ENCODE measurements around the gene PRDX1. TPM values are rescaled to one million over a fixed set of nuclear protein-coding genes. Genes with fewer than 3 reads are reported as not detected.
"Not testable (repeated sequence)": the region's sequence is repeated elsewhere in the genome, so short reads cannot be mapped to it uniquely, and the experiment has no call there.

PRDX1 gene
- polyA plus RNA-seq, 4 donors = 254 to 394 (median 328) TPM

- no peak for DNase-seq (ENCODE audit: low read depth in 4 of 4, low spot score in 3 of 4)
These were observed 15.2 kb upstream of the PRDX1 start for GRCh38 chr1:45536886-45537285.

DNA sequence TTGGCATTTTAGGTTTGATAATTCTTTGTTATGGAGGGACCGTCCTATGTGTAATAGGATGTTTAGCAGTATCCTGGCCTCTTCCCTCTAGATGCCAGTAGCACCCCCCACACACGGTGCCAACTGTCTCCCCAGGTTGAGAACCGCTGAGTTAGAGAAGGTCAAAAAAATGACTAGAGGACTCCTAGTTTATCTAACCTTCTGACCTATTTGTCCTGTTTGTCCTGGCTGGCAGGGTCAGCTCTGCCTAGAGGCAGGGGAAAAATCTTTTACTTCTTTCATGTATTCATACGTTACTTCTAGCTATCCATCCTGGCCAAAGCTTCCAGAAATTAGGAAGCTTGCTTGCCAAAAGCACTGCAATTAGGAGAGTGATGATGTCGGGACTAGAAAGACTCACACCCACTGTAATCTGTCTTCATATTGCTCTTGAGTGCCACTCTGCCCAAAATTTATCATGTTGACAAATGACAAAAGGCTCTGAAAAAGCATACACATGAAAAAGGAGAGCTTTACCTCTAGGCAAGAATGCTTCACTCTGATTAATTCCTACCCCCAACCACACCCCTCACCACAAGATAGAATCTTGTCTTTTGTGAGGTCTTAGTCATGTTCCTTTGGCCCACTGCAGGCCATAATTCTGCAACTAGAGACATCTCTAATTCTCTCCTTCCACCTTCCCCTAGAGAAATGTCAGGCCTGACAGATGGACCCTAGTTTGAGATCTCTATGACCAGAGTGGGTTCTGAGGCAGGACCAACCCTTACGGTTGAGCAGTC, 14.5 kb upstream of the PRDX1 start:
- DNase-seq (ENCODE audit: low read depth in 4 of 4, low spot score in 3 of 4) = no peak

GRCh38 chr1:45531873-45532272, 10.2 kb upstream of the PRDX1 start:
- no peak for DNase-seq (ENCODE audit: low read depth in 4 of 4, low spot score in 3 of 4)

- no peak for DNase-seq (ENCODE audit: low read depth in 4 of 4, low spot score in 3 of 4)
These were observed 9.0 kb upstream of the PRDX1 start for GRCh38 chr1:45530632-45531135.

GRCh38 chr1:45526135-45526644, 4.5 kb upstream of the PRDX1 start:
- no peak for DNase-seq (ENCODE audit: low read depth in 4 of 4, low spot score in 3 of 4)

- DNase-seq (ENCODE audit: low read depth in 4 of 4, low spot score in 3 of 4) = not testable (repeated sequence)
These were observed 2.3 kb upstream of the PRDX1 start for GRCh38 chr1:45523975-45524374.

DNA sequence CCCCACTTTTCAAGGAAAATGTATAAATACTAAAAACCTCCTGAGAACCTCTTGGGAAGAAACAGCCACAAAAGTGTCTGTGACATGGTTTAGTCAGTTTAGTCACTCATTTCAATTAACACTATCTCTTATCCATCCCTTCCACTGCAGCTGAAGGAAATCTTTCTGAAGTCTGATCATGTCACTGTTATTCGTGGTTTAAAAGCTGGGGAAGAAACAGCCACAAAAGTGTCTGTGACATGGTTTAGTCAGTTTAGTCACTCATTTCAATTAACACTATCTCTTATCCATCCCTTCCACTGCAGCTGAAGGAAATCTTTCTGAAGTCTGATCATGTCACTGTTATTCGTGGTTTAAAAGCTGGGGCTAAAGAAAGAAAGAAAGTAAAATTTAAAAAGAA, 1.8 kb upstream of the PRDX1 start:
- not testable (repeated sequence) for DNase-seq (ENCODE audit: low read depth in 4 of 4, low spot score in 3 of 4)

- DNase-seq (ENCODE audit: low read depth in 4 of 4, low spot score in 3 of 4) = no peak
These were observed 830 bp upstream of the PRDX1 start for GRCh38 chr1:45522324-45523104.

- not testable (repeated sequence) for DNase-seq (ENCODE audit: low read depth in 4 of 4, low spot score in 3 of 4)
These were observed 1.9 kb downstream of the PRDX1 start for GRCh38 chr1:45519774-45520173.

- no peak for DNase-seq (ENCODE audit: low read depth in 4 of 4, low spot score in 3 of 4)
These were observed 2.8 kb downstream of the PRDX1 start for GRCh38 chr1:45518910-45519309.

DNA sequence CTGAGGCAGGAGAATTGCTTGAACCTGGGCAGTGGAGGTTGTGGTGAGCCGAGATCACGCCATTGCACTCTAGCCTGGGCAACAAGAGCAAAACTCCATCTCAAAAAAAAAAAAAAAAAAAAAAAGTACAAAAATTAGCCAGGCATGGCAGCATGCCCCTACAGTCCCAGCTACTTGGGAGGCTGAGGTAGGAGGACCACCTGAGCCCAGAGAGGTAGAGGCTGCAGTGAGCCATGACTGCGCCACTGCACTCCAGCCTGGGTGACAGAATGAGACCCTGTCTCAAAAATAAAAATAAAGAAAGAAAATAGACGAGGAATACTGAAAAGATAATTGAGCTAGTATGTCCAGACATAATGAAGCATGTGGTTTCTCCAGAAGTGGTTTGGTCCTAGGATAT, 3.3 kb downstream of the PRDX1 start:
- DNase-seq (ENCODE audit: low read depth in 4 of 4, low spot score in 3 of 4) = not testable (repeated sequence)

DNA sequence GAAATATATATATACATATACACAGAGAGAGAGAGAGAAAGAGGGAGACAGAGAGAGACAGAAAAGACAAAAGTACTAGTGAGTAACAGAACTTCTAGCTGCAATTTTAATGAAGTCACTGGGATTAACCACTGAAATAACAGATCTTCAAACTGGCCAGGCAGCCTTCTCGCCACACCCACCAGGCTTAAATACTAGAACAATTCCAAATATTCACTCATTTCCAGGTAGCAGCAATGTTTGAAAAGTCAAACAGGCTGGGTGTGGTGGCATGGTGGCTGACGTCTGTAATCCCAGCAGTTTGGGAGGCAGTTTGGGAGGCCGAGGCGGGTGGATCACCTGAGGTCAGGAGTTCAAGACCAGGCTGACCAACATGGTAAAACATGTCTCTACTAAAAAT, 5.2 kb downstream of the PRDX1 start:
- DNase-seq (ENCODE audit: low read depth in 4 of 4, low spot score in 3 of 4) = no peak

GRCh38 chr1:45516036-45516435, 5.6 kb downstream of the PRDX1 start:
- DNase-seq (ENCODE audit: low read depth in 4 of 4, low spot score in 3 of 4) = no peak

DNA sequence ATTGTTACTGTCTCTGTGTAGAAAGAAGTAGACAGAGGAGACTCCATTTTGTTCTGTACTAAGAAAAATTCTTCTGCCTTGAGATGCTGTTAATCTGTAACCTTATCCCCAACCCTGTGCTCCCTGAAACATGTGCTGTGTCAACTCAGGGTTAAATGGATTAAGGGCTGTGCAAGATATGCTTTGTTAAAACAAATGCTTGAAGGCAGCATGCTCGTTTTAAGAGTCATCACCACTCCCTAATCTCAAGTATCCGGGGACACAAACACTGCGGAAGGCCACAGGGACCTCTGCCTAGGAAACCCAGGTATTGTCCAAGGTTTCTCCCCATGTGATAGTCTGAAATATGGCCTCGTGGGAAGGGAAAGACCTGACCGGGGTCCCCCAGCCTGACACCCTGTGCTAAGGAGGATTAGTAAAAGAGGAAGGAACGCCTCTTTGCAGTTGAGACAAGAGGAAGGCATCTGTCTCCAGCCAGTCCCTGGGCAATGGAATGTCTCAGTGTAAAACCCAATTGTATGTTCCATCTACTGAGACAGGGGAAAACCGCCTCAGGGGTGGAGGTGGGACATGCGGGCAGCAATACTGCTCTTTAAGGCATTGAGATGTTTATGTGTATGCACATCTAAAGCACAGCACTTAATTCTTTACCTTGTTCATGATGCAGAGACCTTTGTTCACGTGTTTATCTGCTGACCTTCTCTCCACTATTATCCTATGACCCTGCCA, 8.0 kb downstream of the PRDX1 start:
- DNase-seq (ENCODE audit: low read depth in 4 of 4, low spot score in 3 of 4) = not testable (repeated sequence)

DNA sequence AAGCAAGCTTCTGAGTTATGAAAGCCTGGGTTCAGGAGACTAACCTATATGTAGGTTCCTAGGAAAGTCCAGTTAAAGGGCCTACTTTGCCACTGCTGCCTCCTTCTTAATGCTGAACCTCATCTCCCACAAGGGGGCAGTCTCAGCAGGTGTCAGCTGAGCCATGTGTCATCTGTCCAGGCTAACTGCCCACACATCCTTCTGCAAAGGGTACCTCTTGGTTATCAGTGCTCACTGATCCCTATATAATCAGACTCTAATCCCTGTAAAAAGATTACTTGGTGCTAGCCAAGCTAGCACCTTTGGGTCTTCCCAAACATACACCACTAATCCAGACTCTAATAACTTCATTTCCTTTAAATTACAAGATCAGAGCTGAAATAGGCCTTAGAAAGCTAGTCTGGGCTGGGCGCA, 9.0 kb downstream of the PRDX1 start:
- peak in 1 of 4 donors; percentile 29 for DNase-seq (ENCODE audit: low read depth in 4 of 4, low spot score in 3 of 4)

DNA sequence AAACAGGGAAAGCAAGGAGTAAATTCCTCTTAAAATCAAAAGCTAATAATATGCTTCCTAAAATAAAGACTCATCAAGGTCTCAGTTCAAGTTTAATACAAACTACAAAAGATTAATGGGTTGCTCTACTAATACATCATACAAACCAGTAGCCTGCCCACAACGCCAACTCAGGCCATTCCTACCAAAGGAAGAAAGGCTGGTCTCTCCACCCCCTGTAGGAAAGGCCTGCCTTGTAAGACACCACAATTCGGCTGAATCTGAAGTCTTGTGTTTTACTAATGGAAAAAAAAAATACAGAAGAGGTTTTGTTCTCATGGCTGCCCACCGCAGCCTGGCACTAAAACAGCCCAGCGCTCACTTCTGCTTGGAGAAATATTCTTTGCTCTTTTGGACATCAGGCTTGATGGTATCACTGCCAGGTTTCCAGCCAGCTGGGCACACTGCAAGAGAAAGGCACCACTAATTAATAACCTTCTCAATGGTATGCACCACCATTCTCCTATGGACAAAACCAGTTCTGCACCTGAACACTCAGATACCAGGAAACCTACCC, 10.6 kb downstream of the PRDX1 start:
- DNase-seq (ENCODE audit: low read depth in 4 of 4, low spot score in 3 of 4) = no peak

DNA sequence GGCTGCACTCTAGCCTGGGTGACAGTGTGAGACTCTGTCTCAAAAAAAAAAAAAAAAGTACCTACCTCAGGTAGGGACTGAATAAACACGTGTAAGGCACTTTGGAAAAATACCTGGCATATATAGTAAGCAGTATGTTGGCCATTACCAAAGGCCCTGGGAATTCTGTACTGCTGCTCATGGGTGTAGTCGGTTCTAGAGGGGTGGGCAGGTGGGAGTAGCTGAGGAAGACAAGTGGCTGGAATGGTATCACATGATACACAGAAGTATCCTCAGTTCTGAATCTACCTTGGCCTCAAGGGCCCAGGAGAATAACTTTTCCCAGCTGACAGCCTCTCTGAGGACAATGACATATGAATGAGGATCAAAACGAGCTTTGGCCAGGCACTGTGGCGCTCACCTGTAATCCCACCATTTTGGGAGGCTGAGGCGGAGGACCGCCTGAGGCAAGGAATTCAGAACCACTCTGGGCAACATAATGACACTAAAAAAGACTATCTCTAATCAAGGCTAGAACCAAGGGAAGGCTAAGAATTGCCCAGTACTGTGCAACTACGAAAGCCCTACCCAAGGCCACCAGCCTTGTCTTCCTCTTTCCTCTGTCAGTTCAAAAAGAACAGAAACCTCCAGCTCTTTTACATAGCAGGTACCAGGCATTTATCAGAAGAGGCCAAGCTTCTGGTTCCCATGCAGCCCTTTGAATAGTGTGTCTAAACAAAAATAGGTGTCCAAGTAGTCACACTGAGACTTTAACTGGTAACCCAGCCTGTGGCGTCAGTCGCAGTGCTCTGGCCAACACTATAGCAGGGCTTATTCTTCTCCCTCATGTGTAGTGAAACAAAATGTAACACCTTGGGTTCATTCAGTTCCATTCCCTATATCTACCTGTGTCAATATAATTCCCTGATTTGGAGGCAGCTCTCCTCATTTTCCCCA, 11.4 kb downstream of the PRDX1 start:
- DNase-seq (ENCODE audit: low read depth in 4 of 4, low spot score in 3 of 4) = no peak

- no peak for DNase-seq (ENCODE audit: low read depth in 4 of 4, low spot score in 3 of 4)
These were observed 13.2 kb downstream of the PRDX1 start for GRCh38 chr1:45508295-45509151.

- DNase-seq (ENCODE audit: low read depth in 4 of 4, low spot score in 3 of 4) = no peak
These were observed 13.8 kb downstream of the PRDX1 start for GRCh38 chr1:45507893-45508292.
